Lower leg skin (tissue), 4 donors: ENCODE results near the gene MS4A5. TPM values are rescaled to one million over a fixed set of nuclear protein-coding genes. Genes with fewer than 3 reads are reported as not detected.

ENCODE experiments used
- DNase-seq, 2 donors: peaks; one replicate each; pipeline ENCODE4 v3.0.0-alpha.2; 2019; ENCODE audit warnings: low spot score in 2 of 2
- H3K4me3 ChIP-seq: fragments of 200-600 bp; sonication (generic); 2 replicates; pipeline ENCODE4 v1.5.1; 2017; ENCODE audit warnings: mild to moderate bottlenecking, low read depth; ENCODE audit not compliant: poor library complexity, severe bottlenecking
- CTCF ChIP-seq, 3 donors: fragments of 450-650 bp; IDR thresholded peaks; one replicate each; pipeline ENCODE4 v1.5.1; 2016; ENCODE audit warnings: antibody characterized with exemption in 3 of 3, mild to moderate bottlenecking in 3 of 3, moderate library complexity in 2 of 3
- POLR2A ChIP-seq, 2 donors: fragments of 450-650 bp; IDR thresholded peaks; one replicate each; pipeline ENCODE4 v1.6.1; 2016 to 2017; ENCODE audit warnings: antibody characterized with exemption in 2 of 2, mild to moderate bottlenecking in 1 of 2, moderate library complexity in 1 of 2
- WGBS, 2 donors: methylation state at CpG; one replicate each; pipeline ENCODE4 v1.1.5; 2018; 5-methylcytosine and 5-hydroxymethylcytosine counted together
- intact Hi-C: fragments of 100-400 bp; cut with DNase I; formaldehyde crosslinking; loops from one replicate; pipeline ENCODE4 v1.15.0; 2023; ENCODE audit warnings: low total_unique reads
- total RNA-seq, 4 donors: library from RNA; depleted of rRNA; stranded (reverse); fragments of >200 nt; gene quantifications; one replicate each; pipeline ENCODE4 v1.1.0, GENCODE V29; 2016

Gene MS4A5
- total RNA-seq, 4 donors from 2014 or later = not detected

GRCh38 chr11:60477035-60477445, 47.7 kb downstream of the MS4A5 start:
- 65 to 66% methylated on average over 6 of the region's 6 CpGs for WGBS, 2 donors
- TF ChIP-seq CTCF (IDR thresholded peaks at IDR 0.05) = no peak
- intact Hi-C loops = no loop called here
- no peak overlapping the region for H3K4me3 ChIP-seq
- no peak for DNase-seq

- TF ChIP-seq CTCF (IDR thresholded peaks at IDR 0.05) (no peak), POLR2A (IDR thresholded peaks at IDR 0.05) (no peak)
- WGBS, 2 donors = 44 to 59% methylated on average over 2 of the region's 2 CpGs
- DNase-seq = no peak
- no peak overlapping the region for H3K4me3 ChIP-seq
- intact Hi-C loops = no loop called here
Measured at GRCh38 chr11:60482361-60482760, 53.0 kb downstream of the MS4A5 start.

- intact Hi-C loops = no loop called here
- 77 to 79% methylated on average over 5 of the region's 5 CpGs for WGBS, 2 donors
- no peak for DNase-seq
- H3K4me3 ChIP-seq = no peak overlapping the region
- no peak for TF ChIP-seq POLR2A (IDR thresholded peaks at IDR 0.05)
- TF ChIP-seq CTCF (IDR thresholded peaks at IDR 0.05) = no peak
Measured at GRCh38 chr11:60485987-60486386, 56.6 kb downstream of the MS4A5 start.

GRCh38 chr11:60492488-60493009, 63.2 kb downstream of the MS4A5 start, which contains the start of gene MS4A12:
Gene MS4A12 (plus strand): TSS chr11:60492778. CDS start chr11:60497319, 4,541 bp downstream.
- 70 to 75% methylated on average over 4 of the region's 4 CpGs for WGBS, 2 donors
- no peak for DNase-seq
- no peak within 1 kb of the TSS for H3K4me3 ChIP-seq
- TF ChIP-seq CTCF (IDR thresholded peaks at IDR 0.05) (no peak), POLR2A (IDR thresholded peaks at IDR 0.05) (no peak)
- intact Hi-C loops = no loop called here

- no peak overlapping the region for H3K4me3 ChIP-seq
- WGBS, 2 donors = 74 to 84% methylated on average over 2 of the region's 2 CpGs
- DNase-seq = no peak
- TF ChIP-seq POLR2A (IDR thresholded peaks at IDR 0.05) = no peak
- no peak for TF ChIP-seq CTCF (IDR thresholded peaks at IDR 0.05)
- intact Hi-C loops = no loop called here
Measured at GRCh38 chr11:60493454-60493853, 64.1 kb downstream of the MS4A5 start.

Other genes with a start within 250 kb of the MS4A5 start
- 10 to 100 TPM in 3 of 4 donors, 1 to 10 TPM in 1; 4.1 to 22.2 (median 15.0) TPM for gene MS4A6A, start 246.5 kb upstream of the MS4A5 start, total RNA-seq
- gene MS4A4E, start 186.4 kb upstream of the MS4A5 start, total RNA-seq = 1 to 10 TPM in 3 of 4 donors, under 1 TPM in 1; 0.25 to 1.6 (median 1.4) TPM
- gene MS4A4A, start 148.9 kb upstream of the MS4A5 start, total RNA-seq = 1 to 10 TPM; 3.0 to 9.5 (median 6.2) TPM
- gene MS4A6E, start 102.3 kb upstream of the MS4A5 start, total RNA-seq = not detected
- gene MS4A7, start 51.0 kb upstream of the MS4A5 start, total RNA-seq = 1 to 10 TPM; 2.4 to 5.7 (median 2.8) TPM
- 1 to 10 TPM in 1 of 4 donors, under 1 TPM in 2, not detected in 1; 0.10 to 1.2 (median 0.38) TPM for gene MS4A14, start 33.1 kb upstream of the MS4A5 start, total RNA-seq
- gene MS4A1, start 26.3 kb downstream of the MS4A5 start, total RNA-seq = under 1 TPM in 2 of 4 donors, not detected in 2; 0.27 to 0.72 TPM
- gene MS4A12, start 63.2 kb downstream of the MS4A5 start, total RNA-seq = not detected
- gene MS4A13, start 85.8 kb downstream of the MS4A5 start, total RNA-seq = not detected